Nephron progenitor cell (in vitro differentiated cells): ENCODE measurements around the gene KIF16B.

ENCODE experiments used
- DNase-seq: peaks from one replicate; pipeline ENCODE4 v3.0.0; 2021
- H3K27ac Mint-ChIP-seq: 2 replicates; pipeline ENCODE4 v1.8.0; 2021; ENCODE audit warnings: mild to moderate bottlenecking, moderate library complexity, mixed read lengths
- H3K27me3 Mint-ChIP-seq: 2 replicates; pipeline ENCODE4 v1.8.0; 2021; ENCODE audit warnings: mild to moderate bottlenecking, low read depth, mixed read lengths; ENCODE audit not compliant: poor library complexity
- H3K36me3 Mint-ChIP-seq: 2 replicates; pipeline ENCODE4 v1.8.0; 2021; ENCODE audit warnings: low read depth, mixed read lengths
- H3K4me1 Mint-ChIP-seq: 2 replicates; pipeline ENCODE4 v1.8.0; 2021; ENCODE audit warnings: mixed read lengths
- H3K4me3 Mint-ChIP-seq: 2 replicates; pipeline ENCODE4 v1.8.0; 2021; ENCODE audit warnings: mild to moderate bottlenecking, moderate library complexity, mixed read lengths
- H3K9me3 Mint-ChIP-seq: 2 replicates; pipeline ENCODE4 v1.8.0; 2021; ENCODE audit warnings: mild to moderate bottlenecking, moderate library complexity, mixed read lengths
- TF ChIP-seq, protein P1 (sequence below): fragments of 200-600 bp; sonication (generic); IDR thresholded peaks from 2 replicates; pipeline ENCODE4 v1.5.0; 2021; ENCODE audit warnings: antibody characterized with exemption

KIF16B gene

DNA sequence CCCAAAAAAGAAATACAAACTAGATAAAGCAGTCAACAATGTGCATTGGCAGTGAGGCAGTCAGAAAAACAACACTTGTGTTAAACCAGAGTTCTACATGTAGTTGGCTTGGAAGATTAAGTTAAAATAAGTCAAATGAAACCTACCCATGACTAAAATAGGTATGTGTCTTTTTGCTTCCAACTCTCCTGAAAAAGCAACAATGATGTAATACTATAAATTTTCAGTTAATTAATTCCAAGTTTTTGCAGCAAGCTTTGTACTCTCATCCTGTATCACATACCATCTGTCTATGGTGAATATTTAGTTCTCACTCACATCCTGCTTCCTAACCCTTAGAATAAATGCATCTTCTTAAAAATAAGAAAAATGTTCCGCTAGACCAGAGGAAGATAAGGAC, 261.5 kb downstream of the KIF16B start:
- peaks cover 46% of the 10 kb centered on the region for H3K36me3 Mint-ChIP-seq
- H3K9me3 Mint-ChIP-seq, result no peaks in the 10 kb centered on the region
- TF ChIP-seq, protein P1, sequence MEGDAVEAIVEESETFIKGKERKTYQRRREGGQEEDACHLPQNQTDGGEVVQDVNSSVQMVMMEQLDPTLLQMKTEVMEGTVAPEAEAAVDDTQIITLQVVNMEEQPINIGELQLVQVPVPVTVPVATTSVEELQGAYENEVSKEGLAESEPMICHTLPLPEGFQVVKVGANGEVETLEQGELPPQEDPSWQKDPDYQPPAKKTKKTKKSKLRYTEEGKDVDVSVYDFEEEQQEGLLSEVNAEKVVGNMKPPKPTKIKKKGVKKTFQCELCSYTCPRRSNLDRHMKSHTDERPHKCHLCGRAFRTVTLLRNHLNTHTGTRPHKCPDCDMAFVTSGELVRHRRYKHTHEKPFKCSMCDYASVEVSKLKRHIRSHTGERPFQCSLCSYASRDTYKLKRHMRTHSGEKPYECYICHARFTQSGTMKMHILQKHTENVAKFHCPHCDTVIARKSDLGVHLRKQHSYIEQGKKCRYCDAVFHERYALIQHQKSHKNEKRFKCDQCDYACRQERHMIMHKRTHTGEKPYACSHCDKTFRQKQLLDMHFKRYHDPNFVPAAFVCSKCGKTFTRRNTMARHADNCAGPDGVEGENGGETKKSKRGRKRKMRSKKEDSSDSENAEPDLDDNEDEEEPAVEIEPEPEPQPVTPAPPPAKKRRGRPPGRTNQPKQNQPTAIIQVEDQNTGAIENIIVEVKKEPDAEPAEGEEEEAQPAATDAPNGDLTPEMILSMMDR, result no peak
- no peaks in the 10 kb centered on the region for H3K4me1 Mint-ChIP-seq
- H3K27me3 Mint-ChIP-seq, result no peaks in the 10 kb centered on the region
- no peak for DNase-seq
- H3K4me3 Mint-ChIP-seq, result no peak overlapping the region
- no peak overlapping the region for H3K27ac Mint-ChIP-seq

DNA sequence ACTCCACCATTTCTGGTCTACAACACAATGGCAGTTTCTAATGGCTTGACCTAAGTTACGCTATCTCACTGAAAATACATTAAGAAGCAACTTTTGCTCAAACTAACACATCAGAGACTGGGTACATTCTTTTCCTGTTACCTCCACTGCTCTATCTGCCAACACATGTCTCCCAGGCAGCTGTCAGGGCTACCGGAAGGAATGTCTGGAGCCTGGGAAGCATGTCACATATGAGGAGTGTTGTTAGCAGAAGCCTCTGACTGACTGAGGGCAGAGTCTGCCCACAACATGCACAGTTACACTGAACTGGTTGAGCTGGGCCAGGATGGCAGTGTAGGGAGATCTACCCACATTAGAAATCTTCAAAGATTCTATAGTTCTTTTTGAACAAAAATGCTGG, 264.5 kb downstream of the KIF16B start:
- DNase-seq, result no peak
- peaks cover 5% of the 10 kb centered on the region for H3K9me3 Mint-ChIP-seq
- H3K36me3 Mint-ChIP-seq, result peaks cover 39% of the 10 kb centered on the region
- TF ChIP-seq, protein P1, result no peak
- no peak overlapping the region for H3K27ac Mint-ChIP-seq
- H3K4me1 Mint-ChIP-seq, result no peaks in the 10 kb centered on the region
- no peak overlapping the region for H3K4me3 Mint-ChIP-seq
- no peaks in the 10 kb centered on the region for H3K27me3 Mint-ChIP-seq

DNA sequence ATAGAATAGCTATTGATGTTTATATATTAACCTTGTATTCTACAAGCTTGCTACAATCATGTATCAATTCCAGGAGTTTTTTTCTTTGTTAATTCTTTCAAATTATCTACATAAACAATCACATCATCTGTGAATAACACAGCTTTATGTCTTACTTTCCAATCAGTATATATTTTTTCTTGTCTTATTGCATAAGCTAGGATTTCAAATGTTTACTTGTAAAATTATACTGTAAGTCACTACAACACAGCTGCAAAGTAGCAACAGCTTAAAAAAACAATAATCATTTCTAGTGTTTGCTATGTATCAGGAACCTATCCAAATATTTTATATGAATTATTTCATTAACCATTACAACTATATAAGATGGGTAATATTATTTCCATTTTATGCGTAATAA, 270.4 kb downstream of the KIF16B start:
- no peak for DNase-seq
- Mint-ChIP-seq H3K4me3 (no peak overlapping the region), H3K4me1 (no peaks in the 10 kb centered on the region), H3K27ac (no peak overlapping the region), H3K27me3 (no peaks in the 10 kb centered on the region), H3K9me3 (peaks cover 29% of the 10 kb centered on the region), H3K36me3 (peaks cover 41% of the 10 kb centered on the region)
- TF ChIP-seq, protein P1, result no peak

DNA sequence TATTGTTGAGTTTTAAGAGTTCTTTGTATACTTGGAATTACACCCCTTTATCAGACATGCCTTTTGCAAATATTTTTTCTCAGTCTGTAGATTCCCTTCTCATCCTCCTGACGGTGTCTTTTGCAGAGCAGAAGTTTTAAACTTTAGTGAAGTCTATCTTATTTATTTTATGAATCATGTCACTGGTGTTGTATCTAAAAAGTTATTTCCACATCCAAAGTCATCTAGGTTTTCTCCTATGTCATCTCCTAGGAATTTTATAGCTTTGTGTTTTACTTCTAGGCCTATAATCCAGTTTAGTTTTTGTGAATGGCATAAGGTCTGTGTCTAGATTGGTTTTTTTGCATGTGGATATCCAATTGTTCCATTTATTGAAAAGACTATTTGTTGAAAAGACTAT, 271.3 kb downstream of the KIF16B start:
- TF ChIP-seq, protein P1, result no peak
- Mint-ChIP-seq H3K4me3 (no peak overlapping the region), H3K9me3 (peaks cover 29% of the 10 kb centered on the region)

DNA sequence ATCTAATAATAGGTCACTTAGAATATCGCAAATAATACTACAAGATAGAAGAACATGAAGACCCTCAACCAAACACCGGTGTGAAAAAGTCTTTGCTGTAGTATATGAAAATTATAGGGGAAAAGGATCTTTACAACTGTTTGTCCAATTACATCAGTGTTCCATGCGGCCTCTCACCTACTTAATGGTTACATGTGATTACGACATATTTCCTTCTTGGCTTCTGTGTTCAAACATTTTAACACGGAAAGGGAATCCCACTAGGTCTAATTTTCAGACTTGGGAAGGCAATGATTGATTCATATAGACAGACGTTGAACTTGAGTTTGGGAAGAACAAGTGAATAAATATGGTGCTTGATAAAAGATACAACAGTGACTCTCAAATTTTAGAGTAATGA, 273.4 kb downstream of the KIF16B start:
- TF ChIP-seq, protein P1, result no peak
- Mint-ChIP-seq H3K36me3 (peaks cover 39% of the 10 kb centered on the region), H3K9me3 (peaks cover 29% of the 10 kb centered on the region), H3K4me3 (no peak overlapping the region), H3K27me3 (no peaks in the 10 kb centered on the region), H3K4me1 (no peaks in the 10 kb centered on the region), H3K27ac (no peak overlapping the region)
- no peak for DNase-seq

More for the DNA sequence above, 271.3 kb downstream of the KIF16B start:
- no peak for DNase-seq
- Mint-ChIP-seq H3K27me3 (no peaks in the 10 kb centered on the region), H3K4me1 (no peaks in the 10 kb centered on the region), H3K27ac (no peak overlapping the region), H3K36me3 (peaks cover 43% of the 10 kb centered on the region)

DNA sequence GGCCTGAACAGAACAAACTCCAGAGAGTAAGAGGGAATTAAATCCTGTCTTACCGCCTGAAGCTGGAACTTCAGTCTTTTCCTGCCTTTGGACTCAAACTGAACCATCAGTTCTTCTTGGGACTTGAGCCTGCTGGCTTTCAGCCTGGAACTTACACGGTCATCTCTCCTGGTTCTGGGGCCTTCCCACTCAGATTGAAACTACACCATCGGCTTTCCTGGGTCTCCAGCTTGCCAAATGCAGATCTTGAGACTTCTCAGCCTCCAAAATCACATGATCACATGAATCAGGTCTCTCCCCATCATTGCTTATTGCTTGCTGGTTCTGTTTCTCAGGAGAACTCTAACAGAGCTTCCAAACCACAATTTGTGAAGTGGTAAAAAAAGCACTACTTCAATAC, 276.3 kb downstream of the KIF16B start:
- no peak overlapping the region for H3K4me3 Mint-ChIP-seq
- DNase-seq, result no peak
- peaks cover 18% of the 10 kb centered on the region for H3K36me3 Mint-ChIP-seq
- peaks cover 10% of the 10 kb centered on the region for H3K9me3 Mint-ChIP-seq
- no peaks in the 10 kb centered on the region for H3K4me1 Mint-ChIP-seq
- TF ChIP-seq, protein P1, result no peak
- no peak overlapping the region for H3K27ac Mint-ChIP-seq
- no peaks in the 10 kb centered on the region for H3K27me3 Mint-ChIP-seq
